Omental fat pad (tissue), 4 donors: ENCODE data around the gene FTCD. TPM values are rescaled to one million over a fixed set of nuclear protein-coding genes. Genes with fewer than 3 reads are reported as not detected.
"Not testable (repeated sequence)": the region's sequence is repeated elsewhere in the genome, so short reads cannot be mapped to it uniquely, and the experiment has no call there.

Experiments
- ATAC-seq: fragments of 150-250 bp; one replicate; pipeline ENCODE4 v1.9.1; 2016; ENCODE audit warnings: mild to moderate bottlenecking, moderate library complexity; ENCODE audit not compliant: low FRiP score
- DNase-seq: peaks from one replicate; pipeline ENCODE4 v3.0.0-alpha.2; 2019; ENCODE audit warnings: low spot score
- total RNA-seq, 4 donors: library from RNA; depleted of rRNA; stranded (reverse); fragments of >200 nt; gene quantifications; one replicate each; pipeline ENCODE4 v1.1.0, GENCODE V29; 2016
- TF ChIP-seq, protein P1 (sequence below), 3 donors: fragments of 450-650 bp; IDR thresholded peaks; one replicate each; pipeline ENCODE4 v1.5.1; 2016 to 2017; ENCODE audit warnings: antibody characterized with exemption in 3 of 3, mild to moderate bottlenecking in 3 of 3, moderate library complexity in 2 of 3

FTCD gene
- total RNA-seq, 4 donors from 2014 or later: not detected

DNA sequence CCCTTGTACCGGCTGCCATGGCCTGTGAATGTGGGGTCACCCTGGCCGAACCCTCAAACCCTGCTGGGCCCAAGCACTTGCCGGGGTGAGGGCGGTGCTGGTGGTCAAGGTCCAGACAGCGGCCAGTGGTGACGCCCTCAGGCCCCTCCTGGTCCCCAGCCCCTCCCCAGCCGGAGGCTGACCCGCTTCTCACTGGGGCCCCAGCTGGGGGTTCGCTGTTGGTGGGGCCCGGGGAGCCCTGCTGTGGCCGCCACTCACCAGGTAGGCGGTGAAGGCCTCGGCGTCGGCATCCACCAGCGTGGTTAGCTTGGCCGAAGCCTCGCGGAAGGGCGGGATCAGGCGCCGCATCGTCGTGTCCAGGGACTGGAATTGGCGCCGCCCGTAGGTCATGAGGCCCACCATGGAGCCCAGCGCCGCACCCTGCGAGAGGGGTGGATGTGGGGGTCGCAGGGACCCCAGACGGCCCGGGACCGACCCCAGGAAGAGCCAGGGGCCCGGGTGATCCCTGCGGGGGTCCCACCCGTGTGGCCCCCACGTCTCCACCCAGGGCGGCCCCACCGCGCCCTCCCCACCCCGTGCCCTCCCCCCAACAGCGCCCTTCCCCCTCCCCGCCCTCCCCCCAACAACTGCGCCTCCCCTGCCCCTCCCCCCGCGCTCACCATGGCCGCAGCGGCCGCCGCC is 10.1 kb downstream of the FTCD start:
- ATAC-seq (no peak), DNase-seq (no peak)
- TF ChIP-seq, protein P1, sequence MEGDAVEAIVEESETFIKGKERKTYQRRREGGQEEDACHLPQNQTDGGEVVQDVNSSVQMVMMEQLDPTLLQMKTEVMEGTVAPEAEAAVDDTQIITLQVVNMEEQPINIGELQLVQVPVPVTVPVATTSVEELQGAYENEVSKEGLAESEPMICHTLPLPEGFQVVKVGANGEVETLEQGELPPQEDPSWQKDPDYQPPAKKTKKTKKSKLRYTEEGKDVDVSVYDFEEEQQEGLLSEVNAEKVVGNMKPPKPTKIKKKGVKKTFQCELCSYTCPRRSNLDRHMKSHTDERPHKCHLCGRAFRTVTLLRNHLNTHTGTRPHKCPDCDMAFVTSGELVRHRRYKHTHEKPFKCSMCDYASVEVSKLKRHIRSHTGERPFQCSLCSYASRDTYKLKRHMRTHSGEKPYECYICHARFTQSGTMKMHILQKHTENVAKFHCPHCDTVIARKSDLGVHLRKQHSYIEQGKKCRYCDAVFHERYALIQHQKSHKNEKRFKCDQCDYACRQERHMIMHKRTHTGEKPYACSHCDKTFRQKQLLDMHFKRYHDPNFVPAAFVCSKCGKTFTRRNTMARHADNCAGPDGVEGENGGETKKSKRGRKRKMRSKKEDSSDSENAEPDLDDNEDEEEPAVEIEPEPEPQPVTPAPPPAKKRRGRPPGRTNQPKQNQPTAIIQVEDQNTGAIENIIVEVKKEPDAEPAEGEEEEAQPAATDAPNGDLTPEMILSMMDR (IDR thresholded peaks at IDR 0.05): no peak

DNA sequence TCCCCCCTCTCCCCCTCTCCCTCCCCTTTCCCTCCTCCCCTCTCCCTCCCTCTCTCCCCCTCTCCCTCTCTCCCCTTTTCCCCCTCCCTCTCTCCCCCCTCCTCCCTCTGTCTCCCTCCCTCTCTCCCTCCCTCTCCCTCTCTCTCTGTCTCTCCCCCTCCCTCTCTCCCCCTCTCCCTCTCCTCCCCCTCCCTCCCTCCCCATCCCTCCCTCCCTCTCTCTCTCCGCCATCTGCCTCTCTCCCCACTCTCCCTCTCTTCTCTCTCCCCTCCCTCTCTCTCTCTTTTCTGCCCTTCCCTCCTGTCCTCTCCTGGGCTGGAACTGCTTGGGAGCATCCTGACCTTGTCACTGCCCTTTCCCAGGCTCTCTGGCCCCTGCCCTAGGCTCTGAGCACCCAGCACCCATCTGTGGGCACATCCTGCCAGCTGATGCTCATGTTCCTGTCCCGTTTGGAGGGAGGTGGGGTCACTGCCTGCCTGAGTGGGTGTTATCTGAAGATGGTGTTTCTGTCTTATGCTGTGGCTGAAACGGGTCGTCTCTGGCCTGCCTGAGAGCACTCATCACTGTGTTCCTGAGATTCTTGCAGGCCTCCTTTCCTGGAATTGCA is 10.8 kb downstream of the FTCD start:
- TF ChIP-seq, protein P1 (IDR thresholded peaks at IDR 0.05): no peak
- DNase-seq (no peak), ATAC-seq (no peak)

DNA sequence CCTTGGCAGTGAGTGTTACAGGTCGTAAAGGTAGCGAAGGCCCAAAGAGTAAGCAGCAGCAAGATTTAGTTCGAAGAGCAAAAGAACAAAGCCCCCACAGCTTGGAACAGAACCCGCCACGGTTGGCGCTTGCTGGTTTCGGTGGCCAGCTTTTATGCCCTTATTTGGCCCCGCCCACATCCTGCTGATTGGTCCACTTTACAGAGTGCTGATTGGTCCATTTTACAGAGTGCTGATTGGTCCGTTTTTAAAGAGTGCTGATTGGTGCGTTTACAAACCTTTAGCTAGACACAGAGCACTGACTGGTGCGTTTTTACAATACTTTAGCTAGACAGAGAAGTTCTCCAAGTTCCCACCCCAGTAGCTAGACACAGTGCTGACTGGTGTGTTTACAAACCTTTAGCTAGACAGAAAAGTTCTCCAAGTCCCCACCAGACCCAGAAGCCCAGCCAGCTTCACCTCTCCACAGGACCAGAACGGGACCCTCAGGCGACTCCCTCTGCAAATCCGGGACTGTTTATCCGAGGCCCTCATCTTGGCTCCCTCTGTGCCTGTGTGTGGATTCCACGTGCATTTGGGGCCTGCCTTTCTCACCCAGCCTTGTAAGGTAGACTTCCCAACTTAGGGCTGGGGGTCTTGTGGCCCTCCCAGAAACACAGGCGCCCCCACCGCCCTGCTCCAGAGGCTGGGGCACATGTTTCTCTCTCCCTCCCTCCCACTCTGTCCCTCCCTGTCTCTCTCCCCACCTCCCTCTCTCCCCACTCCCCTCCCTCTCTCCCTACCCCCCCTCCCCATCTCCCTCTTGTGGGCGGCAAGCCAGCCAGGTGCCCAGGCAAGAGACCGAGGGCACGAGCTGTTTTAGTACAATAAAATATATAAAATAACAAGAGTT is 12.6 kb downstream of the FTCD start:
- TF ChIP-seq, protein P1 (IDR thresholded peaks at IDR 0.05): no peak
- DNase-seq (no peak), ATAC-seq (no peak)

DNA sequence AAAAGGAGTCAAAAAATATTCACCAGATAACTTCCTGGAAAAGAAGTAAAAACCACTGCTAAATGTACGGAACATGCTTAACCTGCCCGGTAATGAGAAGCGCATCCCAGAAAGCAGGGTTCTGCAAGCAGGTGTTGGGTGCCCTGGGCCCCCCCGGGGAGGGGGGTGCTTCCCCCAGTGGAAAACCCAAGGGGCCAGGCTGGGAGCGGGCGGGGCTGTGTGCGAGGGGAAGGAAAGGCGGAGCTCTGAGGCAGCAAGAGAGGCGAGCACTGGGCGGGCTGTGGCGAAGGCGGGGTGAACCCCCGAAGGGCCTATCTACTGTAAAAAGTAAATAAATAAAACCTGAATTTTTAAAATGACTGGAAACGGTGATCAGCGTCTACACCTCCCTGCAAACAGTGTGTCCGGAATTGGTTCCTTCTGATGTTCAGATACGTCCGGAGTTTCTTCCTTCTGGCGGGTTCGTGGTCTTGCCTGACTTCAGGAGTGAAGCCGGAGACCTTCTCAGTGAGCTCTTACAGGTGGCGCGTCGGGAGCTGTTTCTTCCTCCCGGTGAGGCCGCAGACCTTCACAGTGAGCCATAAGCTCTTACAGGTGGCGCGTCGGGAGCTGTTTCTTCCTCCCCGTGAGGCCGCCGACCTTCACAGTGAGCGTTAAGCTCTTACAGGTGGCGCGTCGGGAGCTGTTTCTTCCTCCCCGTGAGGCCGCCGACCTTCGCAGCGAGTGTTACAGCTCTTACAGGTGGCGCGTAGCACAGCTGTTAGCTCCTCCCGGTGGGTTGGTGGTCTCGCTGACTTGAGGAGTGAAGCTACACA is 13.4 kb downstream of the FTCD start:
- TF ChIP-seq, protein P1 (IDR thresholded peaks at IDR 0.05): no peak
- DNase-seq: no peak
- no peak for ATAC-seq

DNA sequence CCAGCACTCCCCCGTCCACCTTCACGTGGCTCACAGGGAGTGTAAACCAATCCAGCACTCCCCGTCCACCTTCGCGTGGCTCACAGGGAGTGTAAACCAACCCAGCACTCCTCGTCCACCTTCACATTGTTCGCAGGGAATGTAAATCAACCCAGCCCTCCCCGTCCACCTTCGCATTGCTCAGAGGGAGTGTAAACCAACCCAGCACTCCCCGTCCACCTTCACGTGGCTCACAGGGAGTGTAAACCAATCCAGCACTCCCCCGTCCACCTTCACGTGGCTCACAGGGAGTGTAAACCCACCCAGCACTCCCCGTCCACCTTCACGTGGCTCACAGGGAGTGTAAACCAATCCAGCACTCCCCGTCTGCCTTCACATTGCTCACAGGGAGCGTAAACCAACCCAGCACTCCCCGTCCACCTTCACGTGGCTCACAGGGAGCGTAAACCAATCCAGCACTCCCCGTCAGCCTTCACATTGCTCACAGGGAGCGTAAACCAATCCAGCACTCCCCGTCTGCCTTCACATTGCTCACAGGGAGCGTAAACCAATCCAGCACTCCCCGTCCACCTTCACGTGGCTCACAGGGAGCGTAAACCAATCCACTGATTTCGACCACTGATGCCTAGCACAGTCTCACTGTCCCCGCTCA is 14.9 kb downstream of the FTCD start:
- DNase-seq, ATAC-seq: not testable (repeated sequence)

DNA sequence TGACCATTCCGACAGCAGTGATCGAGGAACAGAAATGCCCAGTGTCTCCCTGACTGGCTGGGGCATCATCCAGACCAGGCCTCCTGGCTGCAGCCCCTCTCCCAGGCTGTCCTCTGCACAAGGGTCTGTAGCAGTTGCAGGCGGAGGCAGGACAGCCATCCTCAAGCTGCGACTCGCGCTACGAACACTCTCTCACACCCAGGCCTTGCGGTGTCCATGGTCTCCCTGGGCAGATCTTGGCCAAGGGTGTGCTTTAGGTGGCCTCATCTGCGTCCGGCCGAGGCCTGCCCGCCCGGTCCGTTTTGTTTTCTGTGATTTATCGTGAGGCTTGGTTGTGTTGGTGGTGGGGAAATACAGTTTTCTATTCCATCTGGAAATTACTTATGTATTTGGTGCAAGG is 15.7 kb downstream of the FTCD start:
- DNase-seq: no peak
- TF ChIP-seq, protein P1 (IDR thresholded peaks at IDR 0.05): no peak
- ATAC-seq: no peak
